K562 (cell line): ENCODE measurements around the gene ELFN2. TPM values are rescaled to one million over a fixed set of nuclear protein-coding genes. Genes with fewer than 3 reads are reported as not detected.

Experiments
- ATAC-seq: fragments of 200-7000 bp; cut with Tn5 transposase; 3 replicates; pipeline ENCODE4 v1.9.1; 2020; ENCODE audit warnings: moderate library complexity
- BruUV-seq: library from RNA; stranded (reverse); fragments of 400-500 nt; replicated peaks from 2 replicates; lab custom pipeline; 2021; lab: Mats Ljungman, UMichigan
- CTCF ChIA-PET: fragments of 300-600 bp; formaldehyde crosslinking; extraction: SDS; loops from one replicate; lab custom pipeline; 2021; ENCODE audit warnings: low intra/inter-chr PET ratio; lab: Yijun Ruan, JAX
- POLR2A ChIA-PET: fragments of 300-600, 350-650 bp; sonication (Branson Sonifier 250); formaldehyde crosslinking; extraction: SDS; loops from one replicate; lab custom pipeline; 2021; ENCODE audit warnings: antibody characterized with exemption, inconsistent platforms; lab: Yijun Ruan, JAX
- DNase-seq, 4 experiments: peaks; one replicate each; pipeline versions ENCODE4 v3.0.0 to v3.0.0-alpha.2; 2011 to 2018; ENCODE audit warnings: low spot score in 3 of 4, mixed read lengths in 3 of 4; ENCODE audit errors: extremely low read depth in 1 of 4
- FAIRE-seq: peaks from 2 replicates; lab custom pipeline; 2011; peaks lifted over from hg19 to GRCh38; lab: Jason Lieb, UNC
- H2AFZ ChIP-seq: 2 replicates; pipeline ENCODE4 v1.6.0; 2011; ENCODE audit warnings: low read depth, low read length, control low read depth, inconsistent platforms
- H3K27ac ChIP-seq: fragments of 200-600 bp; 3 replicates; pipeline ENCODE4 v1.8.0; 2011; ENCODE audit warnings: low read depth, mild to moderate bottlenecking, control low read depth, inconsistent platforms, low read length, moderate library complexity, mixed read lengths; ENCODE audit errors: extremely low read depth
- H3K27me3 ChIP-seq, 2 experiments: fragments of 300-600 bp in 1 of 2; 2 replicates in 1 of 2; 3 replicates in 1 of 2; pipeline versions ENCODE4 v1.6.0 to v1.8.0; 2011; ENCODE audit warnings: inconsistent platforms in 2 of 2, low read length in 2 of 2, mild to moderate bottlenecking in 1 of 2, mixed read lengths in 1 of 2, moderate library complexity in 1 of 2; ENCODE audit not compliant: control insufficient read depth in 2 of 2, insufficient read depth in 2 of 2
- H3K36me3 ChIP-seq: fragments of 300-600 bp; 3 replicates; pipeline ENCODE4 v1.8.0; 2011; ENCODE audit warnings: mild to moderate bottlenecking, low read length, inconsistent platforms; ENCODE audit not compliant: control insufficient read depth, insufficient read depth
- H3K4me1 ChIP-seq, 2 experiments: fragments of 200-600 bp in 1 of 2; replicated peaks in 1 of 2; 2 replicates in 1 of 2; 3 replicates in 1 of 2; pipeline versions ENCODE4 v1.5.1 to v1.8.0; 2011; ENCODE audit warnings: inconsistent platforms in 2 of 2, low read length in 2 of 2, mild to moderate bottlenecking in 1 of 2, mixed read lengths in 1 of 2, moderate library complexity in 1 of 2; ENCODE audit not compliant: control insufficient read depth in 2 of 2, insufficient read depth in 2 of 2
- H3K4me2 ChIP-seq: 2 replicates; pipeline ENCODE4 v1.6.1; 2011; ENCODE audit warnings: low read length, control low read depth, inconsistent platforms, mixed read lengths; ENCODE audit not compliant: insufficient read depth
- H3K4me3 ChIP-seq: fragments of 200-600 bp; sonication (generic), shearing (Covaris generic); 2 replicates; pipeline ENCODE4 v1.5.1; 2016; ENCODE audit warnings: control low read depth, inconsistent platforms
- H3K79me2 ChIP-seq: fragments of 200-600 bp; 3 replicates; pipeline ENCODE4 v1.8.0; 2011; ENCODE audit warnings: low read length, inconsistent platforms; ENCODE audit not compliant: control insufficient read depth, insufficient read depth
- H3K9ac ChIP-seq, 2 experiments: 2 replicates each; pipeline versions ENCODE4 v1.6.0 to v1.6.1; 2011; ENCODE audit warnings: low read depth in 2 of 2, low read length in 2 of 2, control low read depth in 1 of 2, inconsistent platforms in 1 of 2, mild to moderate bottlenecking in 1 of 2, mixed read lengths in 1 of 2; ENCODE audit not compliant: insufficient read depth in 1 of 2
- H3K9me1 ChIP-seq: one replicate; pipeline ENCODE4 v1.6.0; 2011; ENCODE audit warnings: inconsistent platforms, mild to moderate bottlenecking, low read length, moderate library complexity; ENCODE audit not compliant: control insufficient read depth, insufficient read depth
- H3K9me3 ChIP-seq: replicated peaks from 2 replicates; pipeline ENCODE4 v1.5.1; 2011; ENCODE audit warnings: low read depth, low read length, inconsistent platforms; ENCODE audit not compliant: control insufficient read depth, insufficient read depth
- H4K20me1 ChIP-seq: replicated peaks from 2 replicates; pipeline ENCODE4 v1.6.1; 2011; ENCODE audit warnings: low read length, inconsistent platforms, mixed read lengths; ENCODE audit not compliant: control insufficient read depth, insufficient read depth
- ADNP ChIP-seq: fragments of 200-800 bp; sonication (Bioruptor generic); IDR thresholded peaks from 2 replicates; pipeline ENCODE4 v1.6.1; 2016; ENCODE audit warnings: missing genetic modification characterization, missing compliant biosample characterization
- ATF7 ChIP-seq: fragments of 450-650 bp; IDR thresholded peaks from 2 replicates; pipeline ENCODE4 v1.7.1; 2014; ENCODE audit warnings: mild to moderate bottlenecking, moderate library complexity
- BACH1 ChIP-seq: fragments of 200-800 bp; sonication (Bioruptor generic); IDR thresholded peaks from 2 replicates; pipeline ENCODE4 v1.6.1; 2016; ENCODE audit warnings: missing genetic modification characterization, missing compliant biosample characterization
- ESRRA ChIP-seq: fragments of 450-650 bp; IDR thresholded peaks from 2 replicates; pipeline ENCODE4 v1.6.1; 2014; ENCODE audit warnings: low read depth, mild to moderate bottlenecking, moderate library complexity, borderline replicate concordance
- NR2C2 ChIP-seq, 2 experiments: fragments of 200-800 bp in 1 of 2; sonication (Bioruptor generic) in 1 of 2; sonication (generic) in 1 of 2; formaldehyde crosslinking in 1 of 2; IDR thresholded peaks; 2 replicates each; pipeline versions ENCODE4 v1.6.1 to v1.8.0; 2016 to 2022; ENCODE audit warnings: mild to moderate bottlenecking in 1 of 2, missing compliant biosample characterization in 1 of 2, missing genetic modification characterization in 1 of 2, missing genetic modification reagents in 1 of 2
- PHTF2 ChIP-seq: fragments of 250-450 bp; sonication (Bioruptor Pico); IDR thresholded peaks from 2 replicates; pipeline ENCODE4 v1.5.0; 2021; ENCODE audit warnings: mild to moderate bottlenecking
- PPARD ChIP-seq: fragments of 250-450 bp; sonication (Bioruptor Pico); IDR thresholded peaks from 2 replicates; pipeline ENCODE4 v1.8.0; 2022; ENCODE audit warnings: inconsistent platforms, mild to moderate bottlenecking, moderate library complexity
- RCOR1 ChIP-seq, 2 experiments: IDR thresholded peaks; 2 replicates each; pipeline ENCODE4 v1.6.1; 2012; ENCODE audit warnings: low read depth in 2 of 2, low read length in 2 of 2, borderline replicate concordance in 1 of 2, improper control_type of control experiment in 1 of 2
- SIRT6 ChIP-seq: IDR thresholded peaks from one replicate; pipeline ENCODE4 v1.6.1; 2012; ENCODE audit warnings: low read depth, mild to moderate bottlenecking, control low read depth, inconsistent platforms, low read length, moderate library complexity
- SREBF2 ChIP-seq: sonication (generic); formaldehyde crosslinking; IDR thresholded peaks from 2 replicates; pipeline ENCODE4 v1.4.0; 2020; ENCODE audit warnings: mild to moderate bottlenecking, missing genetic modification reagents
- TEAD1 ChIP-seq, 2 experiments: fragments of 450-650 bp in 1 of 2; sonication (generic) in 1 of 2; formaldehyde crosslinking; IDR thresholded peaks; 2 replicates each; pipeline versions ENCODE4 v1.4.0 to v1.8.0; 2020 to 2022; ENCODE audit warnings: mild to moderate bottlenecking in 2 of 2, missing genetic modification reagents in 1 of 2
- TGIF2 ChIP-seq: sonication (generic); formaldehyde crosslinking; IDR thresholded peaks from 2 replicates; pipeline ENCODE4 v1.8.1; 2022; ENCODE audit warnings: mild to moderate bottlenecking, missing genetic modification reagents, moderate library complexity
- ZNF197 ChIP-seq: fragments of 200-800 bp; sonication (Bioruptor generic); IDR thresholded peaks from 2 replicates; pipeline ENCODE4 v1.6.1; 2016; ENCODE audit warnings: low read depth, missing genetic modification characterization, missing compliant biosample characterization
- ZNF354B ChIP-seq: fragments of 250-450 bp; sonication (Bioruptor Pico); IDR thresholded peaks from 2 replicates; pipeline ENCODE4 v1.4.0; 2020
- ZNF41 ChIP-seq: fragments of 250-450 bp; sonication (Bioruptor Pico); conservative IDR thresholded peaks from 2 replicates; pipeline ENCODE4 v1.4.0; 2020; ENCODE audit warnings: mild to moderate bottlenecking
- ZNF75A ChIP-seq: fragments of 450-650 bp; formaldehyde crosslinking; IDR thresholded peaks from 2 replicates; pipeline ENCODE4 v1.4.0; 2020; ENCODE audit warnings: mild to moderate bottlenecking
- WGBS: fragments of 100-300 bp; shearing (Covaris generic); methylation state at CpG from one replicate; pipeline ENCODE4 v1.1.6; 2016; ENCODE audit warnings: low coverage, mixed read lengths; ENCODE audit not compliant: insufficient coverage; ENCODE audit errors: missing lambda C conversion rate; 5-methylcytosine and 5-hydroxymethylcytosine counted together
- in situ Hi-C: fragments of 300-500 bp; cut with MboI; formaldehyde crosslinking; loops from 4 replicates; pipeline ENCODE4 v1.15.0; 2018; ENCODE audit warnings: inconsistent platforms, mixed read lengths
- intact Hi-C: fragments of 100-400 bp; cut with micrococcal nuclease; formaldehyde crosslinking; loops from 2 replicates; pipeline ENCODE4 v1.14.2; 2022
- polyA plus RNA-seq, 8 experiments: library from polyadenylated mRNA; depleted of rRNA in 4 of 8; stranded (reverse) in 5 of 8; unstranded in 3 of 8; fragments of >200 nt; fragmentation: Nextera tagmentation in 2 of 8; fragmentation: Illumina TruSeq in 1 of 8; extraction: Ambion mirVana in 2 of 8; extraction: Trizol in 1 of 8; gene quantifications; 2 replicates each; pipeline versions ENCODE4 v1.2.1 to v1.2.3, GENCODE V29; 2011 to 2014; ENCODE audit warnings: inconsistent platforms in 1 of 8, missing spikeins in 1 of 8
- total RNA-seq, 7 experiments: library from RNA; depleted of rRNA in 6 of 7; stranded (reverse); fragments of >200 nt in 6 of 7; fragmentation: Illumina TruSeq in 2 of 7; extraction: Trizol in 2 of 7; gene quantifications; 2 replicates each; pipeline versions ENCODE4 v1.2.1 to v1.2.3, GENCODE V29; 2011 to 2021; ENCODE audit warnings: low replicate concordance in 1 of 7
- TF ChIP-seq, protein P1 (sequence below): sonication (generic); formaldehyde crosslinking; IDR thresholded peaks from 2 replicates; pipeline ENCODE4 v1.8.1; 2022; ENCODE audit warnings: missing genetic modification reagents
- TF ChIP-seq, protein P2 (sequence below): fragments of 450-650 bp; formaldehyde crosslinking; IDR thresholded peaks from 2 replicates; pipeline ENCODE4 v1.4.0; 2022; ENCODE audit warnings: missing genetic modification characterization

ELFN2 gene
- total and polyA plus RNA-seq, 9 of the 15 experiments (the other 6 are each of a cell fraction or from before 2014, with no cell fraction given): not detected

DNA sequence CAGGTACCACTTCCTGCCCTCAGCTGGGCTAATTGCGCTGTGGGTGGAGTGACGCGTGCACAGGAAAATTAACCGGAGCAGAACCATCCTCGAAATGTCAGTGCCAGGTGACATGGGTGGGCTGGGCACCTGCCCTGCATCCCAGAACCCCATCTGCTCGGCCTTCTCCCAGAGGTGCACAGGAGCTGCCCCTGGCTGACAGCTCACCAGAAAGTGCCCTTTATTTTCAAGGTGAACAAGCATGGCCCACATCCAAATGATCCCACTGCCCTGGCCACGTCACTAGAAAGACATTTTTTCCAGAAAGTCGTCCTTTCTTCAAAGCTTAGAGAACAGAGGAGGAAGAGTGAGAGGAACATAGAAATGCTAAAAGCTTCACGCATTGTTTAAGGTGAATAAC lies 4.1 kb upstream of the ELFN2 start:
- no peak overlapping the region for H3K9ac ChIP-seq
- TF ChIP-seq ZNF41: no peak
- no peak for TF ChIP-seq PHTF2
- no peak for TF ChIP-seq BACH1 (tag)
- no peak for TF ChIP-seq SIRT6
- no peak for TF ChIP-seq SREBF2 (CRISPR knock-in tag)
- TF ChIP-seq TGIF2 (CRISPR knock-in tag): no peak
- no peak for TF ChIP-seq ZNF354B (CRISPR knock-in tag)
- TF ChIP-seq PPARD (CRISPR knock-in tag): no peak
- TF ChIP-seq ATF7: no peak
- no peak for TF ChIP-seq ADNP (tag)
- TF ChIP-seq TEAD1 (CRISPR knock-in tag; IDR thresholded peaks at IDR 0.05): no peak
- TF ChIP-seq ZNF75A: no peak
- no peak for TF ChIP-seq RCOR1 (IDR thresholded peaks at IDR 0.05; ENCODE audit: borderline replicate concordance in 1 of 2, low read depth in 2 of 2, low read length in 2 of 2)
- TF ChIP-seq, protein P1, sequence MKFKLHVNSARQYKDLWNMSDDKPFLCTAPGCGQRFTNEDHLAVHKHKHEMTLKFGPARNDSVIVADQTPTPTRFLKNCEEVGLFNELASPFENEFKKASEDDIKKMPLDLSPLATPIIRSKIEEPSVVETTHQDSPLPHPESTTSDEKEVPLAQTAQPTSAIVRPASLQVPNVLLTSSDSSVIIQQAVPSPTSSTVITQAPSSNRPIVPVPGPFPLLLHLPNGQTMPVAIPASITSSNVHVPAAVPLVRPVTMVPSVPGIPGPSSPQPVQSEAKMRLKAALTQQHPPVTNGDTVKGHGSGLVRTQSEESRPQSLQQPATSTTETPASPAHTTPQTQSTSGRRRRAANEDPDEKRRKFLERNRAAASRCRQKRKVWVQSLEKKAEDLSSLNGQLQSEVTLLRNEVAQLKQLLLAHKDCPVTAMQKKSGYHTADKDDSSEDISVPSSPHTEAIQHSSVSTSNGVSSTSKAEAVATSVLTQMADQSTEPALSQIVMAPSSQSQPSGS: no peak
- TF ChIP-seq ESRRA: no peak
- no peak for TF ChIP-seq NR2C2 (CRISPR knock-in tag; IDR thresholded peaks at IDR 0.05)
- TF ChIP-seq NR2C2 (tag; IDR thresholded peaks at IDR 0.05): no peak
- TF ChIP-seq, protein P2, sequence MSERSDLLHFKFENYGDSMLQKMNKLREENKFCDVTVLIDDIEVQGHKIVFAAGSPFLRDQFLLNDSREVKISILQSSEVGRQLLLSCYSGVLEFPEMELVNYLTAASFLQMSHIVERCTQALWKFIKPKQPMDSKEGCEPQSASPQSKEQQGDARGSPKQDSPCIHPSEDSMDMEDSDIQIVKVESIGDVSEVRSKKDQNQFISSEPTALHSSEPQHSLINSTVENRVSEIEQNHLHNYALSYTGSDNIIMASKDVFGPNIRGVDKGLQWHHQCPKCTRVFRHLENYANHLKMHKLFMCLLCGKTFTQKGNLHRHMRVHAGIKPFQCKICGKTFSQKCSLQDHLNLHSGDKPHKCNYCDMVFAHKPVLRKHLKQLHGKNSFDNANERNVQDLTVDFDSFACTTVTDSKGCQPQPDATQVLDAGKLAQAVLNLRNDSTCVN (CRISPR knock-in tag): no peak
- no peak for TF ChIP-seq ZNF197
- no TSS peak for BruUV-seq
- no peak overlapping the region for H3K27ac ChIP-seq
- H3K36me3 ChIP-seq: no peaks in the 10 kb centered on the region
- H3K4me2 ChIP-seq: no peak overlapping the region
- ChIA-PET POLR2A (no interaction called here), CTCF (no interaction called here)
- H3K4me3 ChIP-seq: no peak overlapping the region
- ATAC-seq: no peak
- peaks cover 7 to 53% of the 10 kb centered on the region in 2 experiments; a peak in 4 of 5 replicates for H3K27me3 ChIP-seq
- no peak for DNase-seq
- H3K9me3 ChIP-seq: no peaks in the 10 kb centered on the region
- H4K20me1 ChIP-seq: peaks cover 6% of the 10 kb centered on the region
- H3K79me2 ChIP-seq: no peaks in the 10 kb centered on the region
- WGBS: 1% methylated on average over 8 of the region's 9 CpGs
- no peaks in the 10 kb centered on the region for H3K9me1 ChIP-seq
- no peak overlapping the region for H2AFZ ChIP-seq
- no peak for FAIRE-seq
- intact Hi-C loops (no loop called here), in situ Hi-C loops (no loop called here)
- peaks cover 0 to 10% of the 10 kb centered on the region in 2 experiments; a peak in 2 of 5 replicates for H3K4me1 ChIP-seq
